GM18507 (cell line): Measurements from ENCODE around the gene ARID4A.
"Not testable (repeated sequence)": the region's sequence is repeated elsewhere in the genome, so short reads cannot be mapped to it uniquely, and the experiment has no call there.

Experiments used
- DNase-seq: peaks from one replicate; pipeline ENCODE4 v3.0.0; 2011; ENCODE audit warnings: low read depth; ENCODE audit not compliant: insufficient read length; ENCODE audit errors: extremely low spot score
- FAIRE-seq: peaks from 2 replicates; lab custom pipeline; 2011; peaks lifted over from hg19 to GRCh38; lab: Jason Lieb, UNC

ARID4A gene

GRCh38 chr14:58291646-58292045 lies 6.7 kb upstream of the ARID4A start:
- DNase-seq (no peak), FAIRE-seq (no peak)

GRCh38 chr14:58292187-58292586 lies 6.2 kb upstream of the ARID4A start:
- DNase-seq: no peak
- no peak for FAIRE-seq

- no peak for FAIRE-seq
These were observed 4.2 kb upstream of the ARID4A start for GRCh38 chr14:58294201-58294600.

GRCh38 chr14:58296726-58297125 lies 1.6 kb upstream of the ARID4A start:
- FAIRE-seq (peak; percentile 44), DNase-seq (no peak)

More at GRCh38 chr14:58294201-58294600, 4.2 kb upstream of the ARID4A start:
- DNase-seq: no peak

- FAIRE-seq: no peak
- no peak for DNase-seq
These were observed 968 bp upstream of the ARID4A start for GRCh38 chr14:58297412-58297761.

GRCh38 chr14:58297762-58298476 lies 436 bp upstream of the ARID4A start:
- FAIRE-seq: peak; percentile 100
- peak; percentile 89 for DNase-seq

- FAIRE-seq (no peak), DNase-seq (no peak)
These were observed 1.3 kb downstream of the ARID4A start for GRCh38 chr14:58299401-58300330.

- no peak for DNase-seq
- FAIRE-seq: no peak
These were observed 3.1 kb downstream of the ARID4A start for GRCh38 chr14:58301416-58301815.

GRCh38 chr14:58305730-58306129 lies 7.4 kb downstream of the ARID4A start:
- FAIRE-seq (no peak), DNase-seq (no peak)

GRCh38 chr14:58307597-58308316 lies 9.4 kb downstream of the ARID4A start:
- DNase-seq: no peak

GRCh38 chr14:58309086-58309485 lies 10.7 kb downstream of the ARID4A start:
- DNase-seq (no peak), FAIRE-seq (no peak)

More at GRCh38 chr14:58307597-58308316, 9.4 kb downstream of the ARID4A start:
- FAIRE-seq: no peak

- DNase-seq: no peak
These were observed 15.3 kb downstream of the ARID4A start for GRCh38 chr14:58313699-58314098.

GRCh38 chr14:58315606-58316005 lies 17.3 kb downstream of the ARID4A start:
- no peak for FAIRE-seq
- no peak for DNase-seq

More at GRCh38 chr14:58313699-58314098, 15.3 kb downstream of the ARID4A start:
- FAIRE-seq: no peak

- DNase-seq (no peak), FAIRE-seq (no peak)
These were observed 28.7 kb downstream of the ARID4A start for GRCh38 chr14:58327019-58327418.

GRCh38 chr14:58331111-58331510 lies 32.8 kb downstream of the ARID4A start:
- peak; percentile 96 for FAIRE-seq
- DNase-seq: peak; percentile 26

- no peak for DNase-seq
- no peak for FAIRE-seq
These were observed 34.2 kb downstream of the ARID4A start for GRCh38 chr14:58332561-58332960.

GRCh38 chr14:58339666-58340065 lies 41.3 kb downstream of the ARID4A start:
- FAIRE-seq, DNase-seq: not testable (repeated sequence)

- DNase-seq (no peak), FAIRE-seq (no peak)
These were observed 42.9 kb downstream of the ARID4A start for GRCh38 chr14:58341152-58341748.

GRCh38 chr14:58343535-58343934 lies 45.2 kb downstream of the ARID4A start:
- DNase-seq, FAIRE-seq: not testable (repeated sequence)
